Smooth muscle cell of the brain vasculature (primary cell): Measurements from ENCODE around the gene UTP3.
"Not testable (repeated sequence)": the region's sequence is repeated elsewhere in the genome, so short reads cannot be mapped to it uniquely, and the experiment has no call there.

Source experiments
- DNase-seq: peaks from one replicate; pipeline ENCODE4 v3.0.0-alpha.2; 2012; ENCODE audit warnings: low read depth, low spot score

The UTP3 gene

GRCh38 chr4:70682142-70682541 lies 6.2 kb upstream of the UTP3 start:
- not testable (repeated sequence) for DNase-seq

- no peak for DNase-seq
Observed at GRCh38 chr4:70687392-70687791, 940 bp upstream of the UTP3 start.

GRCh38 chr4:70688795-70689231 lies 481 bp downstream of the UTP3 start:
- DNase-seq, result no peak

GRCh38 chr4:70691661-70692060 lies 3.3 kb downstream of the UTP3 start:
- DNase-seq, result no peak

GRCh38 chr4:70694633-70695032 lies 6.3 kb downstream of the UTP3 start:
- not testable (repeated sequence) for DNase-seq

- not testable (repeated sequence) for DNase-seq
Observed at GRCh38 chr4:70698435-70698834, 10.1 kb downstream of the UTP3 start.

DNA sequence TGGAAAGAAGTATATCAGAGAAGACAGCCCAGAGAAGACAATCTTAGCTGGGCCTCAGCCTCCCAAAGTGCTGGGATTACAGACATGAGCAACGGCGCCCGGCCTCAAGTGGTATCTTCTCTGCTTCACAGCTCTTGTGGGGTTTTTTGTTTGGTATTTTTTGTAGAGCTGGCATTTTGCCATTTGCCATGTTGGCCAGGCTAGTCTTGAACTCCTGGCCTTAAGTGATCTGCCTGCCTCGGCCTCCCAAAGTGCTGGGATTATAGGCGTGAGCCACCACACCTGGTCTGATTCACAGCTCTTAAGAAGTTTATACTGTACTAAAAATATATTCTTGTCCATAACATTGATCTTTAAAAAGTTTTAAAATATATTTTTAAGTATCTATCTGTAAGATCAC lies 12.4 kb downstream of the UTP3 start:
- no peak for DNase-seq

GRCh38 chr4:70701271-70701670 lies 12.9 kb downstream of the UTP3 start:
- no peak for DNase-seq

- not testable (repeated sequence) for DNase-seq
Observed at GRCh38 chr4:70702592-70702991, 14.3 kb downstream of the UTP3 start.

GRCh38 chr4:70703619-70704214 lies 15.4 kb downstream of the UTP3 start:
- DNase-seq, result no peak

GRCh38 chr4:70704215-70704930 lies 16.0 kb downstream of the UTP3 start:
- DNase-seq, result no peak

DNA sequence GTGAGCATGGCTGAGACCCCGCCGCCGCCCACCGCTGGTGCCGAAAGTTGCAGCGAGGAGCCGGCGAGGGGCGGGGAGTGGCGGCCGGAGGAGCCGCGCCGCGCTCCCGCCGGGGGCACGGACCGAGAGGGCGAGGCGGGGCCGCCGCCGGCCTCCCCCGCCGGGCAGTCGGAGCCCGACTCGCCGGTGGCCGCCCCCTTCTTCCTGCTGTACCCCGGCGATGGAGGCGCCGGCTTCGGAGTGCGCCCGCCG lies 16.5 kb downstream of the UTP3 start:
- no peak for DNase-seq

GRCh38 chr4:70705183-70706043 lies 17.1 kb downstream of the UTP3 start:
- DNase-seq, result no peak

- DNase-seq, result no peak
Observed at GRCh38 chr4:70706044-70706461, 17.7 kb downstream of the UTP3 start.

DNA sequence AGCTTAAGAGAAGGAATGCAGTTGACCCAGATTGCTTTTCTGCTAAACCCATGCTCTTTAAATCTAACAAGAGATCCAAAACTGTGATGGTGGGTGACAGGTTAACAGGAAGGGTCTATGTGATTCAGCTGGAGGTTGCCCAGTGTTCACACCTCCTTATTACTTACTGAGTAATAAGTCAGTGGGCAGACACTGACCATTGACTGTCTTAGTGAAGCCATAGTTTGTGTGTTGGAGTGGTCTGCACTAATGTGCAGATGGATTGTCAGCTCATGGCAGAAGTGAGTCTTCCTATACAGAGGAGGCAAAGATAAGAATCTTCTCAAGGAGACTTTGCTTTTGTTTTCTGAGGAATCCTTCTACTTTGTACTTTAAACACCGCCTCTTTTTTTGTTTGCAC lies 18.2 kb downstream of the UTP3 start:
- DNase-seq, result no peak

DNA sequence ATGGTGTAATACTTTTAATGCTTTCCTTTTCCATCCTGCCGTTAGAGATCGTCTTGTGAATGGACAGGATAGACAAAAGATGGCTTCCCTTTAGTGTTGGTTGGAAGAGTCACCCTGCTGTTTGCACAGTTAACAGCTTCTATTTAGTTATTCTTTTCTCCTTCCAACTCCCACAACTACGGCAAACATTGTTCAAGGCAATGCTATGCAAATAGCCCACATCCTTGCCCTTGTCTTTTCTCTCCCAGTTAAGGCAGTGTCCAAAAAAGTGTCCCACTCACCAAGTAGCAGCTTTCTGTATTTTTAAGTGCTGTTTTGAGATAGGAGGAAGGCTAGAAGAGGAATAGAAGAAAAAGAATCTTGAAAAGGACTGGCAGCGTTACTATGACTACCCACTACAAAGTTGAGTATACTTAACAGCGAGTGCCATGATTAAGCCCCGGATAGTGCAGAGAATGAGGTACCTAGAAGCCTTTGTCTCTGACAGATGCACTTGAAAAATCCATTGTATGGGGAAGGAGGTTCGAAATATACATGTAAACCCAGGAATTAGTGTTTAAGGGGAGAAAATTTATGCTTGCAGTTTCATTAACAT lies 21.4 kb downstream of the UTP3 start:
- DNase-seq, result no peak

DNA sequence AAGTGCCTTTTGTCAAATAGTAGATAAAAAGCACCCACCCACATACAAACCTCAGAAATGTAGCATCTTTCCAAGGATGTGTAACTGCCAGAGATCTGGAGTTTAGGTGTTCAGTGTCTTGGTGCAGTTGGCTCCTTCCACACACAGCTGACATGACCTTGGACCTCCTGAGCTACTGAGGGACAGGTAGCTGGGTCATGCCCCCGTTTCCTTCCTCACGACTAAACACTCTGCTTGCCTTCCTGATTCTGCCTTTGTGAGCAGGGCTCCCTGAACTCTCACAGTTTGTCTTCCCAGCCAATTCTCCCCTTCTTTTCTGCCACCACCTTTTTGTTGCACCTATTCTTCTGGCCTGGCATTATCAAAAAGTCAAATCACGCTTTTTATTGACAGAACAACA lies 23.3 kb downstream of the UTP3 start:
- DNase-seq, result no peak

- DNase-seq, result no peak
Observed at GRCh38 chr4:70712150-70712549, 23.8 kb downstream of the UTP3 start.

- DNase-seq, result no peak
Observed at GRCh38 chr4:70712604-70713452, 24.5 kb downstream of the UTP3 start.

GRCh38 chr4:70713453-70714078 lies 25.2 kb downstream of the UTP3 start:
- no peak for DNase-seq
